ENCODE results near the gene MFSD2A.
"Not testable (repeated sequence)": the region's sequence is repeated elsewhere in the genome, so short reads cannot be mapped to it uniquely, and the experiment has no call there.

The MFSD2A gene

GRCh38 chr1:39954870-39955546, at the start of gene MFSD2A:
Gene MFSD2A (plus strand): TSS chr1:39955145. CDS start chr1:39955293, 148 bp downstream.
- peak; percentile 90 for DNase-seq

- DNase-seq: no peak
These were observed 49.8 kb upstream of the MFSD2A start for GRCh38 chr1:39905172-39905571.

- DNase-seq: no peak
These were observed 47.2 kb upstream of the MFSD2A start for GRCh38 chr1:39907528-39908453.

GRCh38 chr1:39908534-39908933, 46.4 kb upstream of the MFSD2A start:
- no peak for DNase-seq

GRCh38 chr1:39910263-39910662, 44.7 kb upstream of the MFSD2A start:
- no peak for DNase-seq

- not testable (repeated sequence) for DNase-seq
These were observed 41.8 kb upstream of the MFSD2A start for GRCh38 chr1:39913136-39913535.

- DNase-seq: no peak
These were observed 39.3 kb upstream of the MFSD2A start for GRCh38 chr1:39915499-39916129.

GRCh38 chr1:39917825-39918224, 37.1 kb upstream of the MFSD2A start:
- no peak for DNase-seq

GRCh38 chr1:39919545-39919944, 35.4 kb upstream of the MFSD2A start:
- peak; percentile 81 for DNase-seq

GRCh38 chr1:39922251-39922688, 32.7 kb upstream of the MFSD2A start:
- DNase-seq: peak; percentile 81

- no peak for DNase-seq
These were observed 29.1 kb upstream of the MFSD2A start for GRCh38 chr1:39925721-39926342.

GRCh38 chr1:39926343-39926793, 28.6 kb upstream of the MFSD2A start:
- DNase-seq: no peak

GRCh38 chr1:39926820-39927219, 28.1 kb upstream of the MFSD2A start:
- peak; percentile 18 for DNase-seq

GRCh38 chr1:39927538-39927937, 27.4 kb upstream of the MFSD2A start:
- DNase-seq: no peak

GRCh38 chr1:39928809-39929587, 25.9 kb upstream of the MFSD2A start:
- no peak for DNase-seq

GRCh38 chr1:39933956-39934941, 20.7 kb upstream of the MFSD2A start:
- no peak for DNase-seq

- DNase-seq: no peak
These were observed 18.0 kb upstream of the MFSD2A start for GRCh38 chr1:39936724-39937491.

- no peak for DNase-seq
These were observed 16.1 kb upstream of the MFSD2A start for GRCh38 chr1:39938856-39939255.

GRCh38 chr1:39940253-39940652, 14.7 kb upstream of the MFSD2A start:
- DNase-seq: no peak

All from NCI-H69 (cell line).